ENCODE measurements around the gene CHGA.
A peak's percentile ranks its signal among the peaks of the same experiment; 100 is the strongest.

CHGA gene

GRCh38 chr14:92960706-92961566 is 38.0 kb downstream of the CHGA start:
- H3K27ac ChIP-seq: peak overlapping the region; percentile 89

GRCh38 chr14:92961567-92961855 is 38.6 kb downstream of the CHGA start:
- peak overlapping the region; percentile 89 for H3K27ac ChIP-seq
- TF ChIP-seq ZFX (IDR thresholded peaks at IDR 0.05): no peak
- TF ChIP-seq CTCF (conservative IDR thresholded peaks at IDR 0.05): no peak

More at GRCh38 chr14:92960706-92961566, 38.0 kb downstream of the CHGA start:
- TF ChIP-seq CTCF (conservative IDR thresholded peaks at IDR 0.05): no peak
- no peak for TF ChIP-seq ZFX (IDR thresholded peaks at IDR 0.05)

GRCh38 chr14:92962031-92962830 is 39.3 kb downstream of the CHGA start:
- peak overlapping the region; percentile 89 for H3K27ac ChIP-seq

GRCh38 chr14:92962831-92963095 is 39.8 kb downstream of the CHGA start:
- H3K27ac ChIP-seq: peak overlapping the region; percentile 89
- TF ChIP-seq CTCF (conservative IDR thresholded peaks at IDR 0.05) (no peak), ZFX (IDR thresholded peaks at IDR 0.05) (no peak)

More at GRCh38 chr14:92962031-92962830, 39.3 kb downstream of the CHGA start:
- TF ChIP-seq CTCF (conservative IDR thresholded peaks at IDR 0.05) (no peak), ZFX (IDR thresholded peaks at IDR 0.05) (no peak)

GRCh38 chr14:92963301-92964123 is 40.6 kb downstream of the CHGA start:
- TF ChIP-seq CTCF (conservative IDR thresholded peaks at IDR 0.05) (no peak), ZFX (IDR thresholded peaks at IDR 0.05) (no peak)
- H3K27ac ChIP-seq: peak overlapping the region; percentile 89

GRCh38 chr14:92964124-92965109 is 41.5 kb downstream of the CHGA start:
- no peak for TF ChIP-seq CTCF (conservative IDR thresholded peaks at IDR 0.05)
- peak; percentile 69; the same call in 1 of the 2 replicates for TF ChIP-seq ZFX (IDR thresholded peaks at IDR 0.05)
- peak overlapping the region; percentile 89 for H3K27ac ChIP-seq
